ENCODE measurements around the gene PTPRD.

PTPRD gene

DNA sequence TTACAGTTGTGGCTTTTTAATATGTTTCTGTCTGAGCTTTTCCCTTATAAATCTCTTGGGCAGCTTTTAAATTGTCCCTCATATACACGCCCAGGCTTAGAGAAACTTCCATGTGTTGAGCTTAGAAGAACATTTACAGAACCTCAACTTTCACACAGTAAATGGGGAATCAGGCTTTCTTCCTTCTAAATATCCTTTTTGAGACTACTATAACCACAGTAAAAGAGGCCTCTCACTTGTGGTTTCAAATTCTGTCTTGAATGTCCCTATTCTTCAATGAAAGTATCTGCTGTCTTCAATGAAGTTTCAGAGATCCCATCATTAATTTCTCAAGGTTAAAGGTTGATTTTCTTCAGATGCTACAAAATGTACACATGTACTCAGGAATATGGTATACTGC is 2224.7 kb downstream of the PTPRD start:
- H3K4me3 ChIP-seq (ENCODE audit: low read depth, low read length), result no peak overlapping the region
- no peak for DNase-seq (ENCODE audit: low read depth)
- TF ChIP-seq, protein P1, sequence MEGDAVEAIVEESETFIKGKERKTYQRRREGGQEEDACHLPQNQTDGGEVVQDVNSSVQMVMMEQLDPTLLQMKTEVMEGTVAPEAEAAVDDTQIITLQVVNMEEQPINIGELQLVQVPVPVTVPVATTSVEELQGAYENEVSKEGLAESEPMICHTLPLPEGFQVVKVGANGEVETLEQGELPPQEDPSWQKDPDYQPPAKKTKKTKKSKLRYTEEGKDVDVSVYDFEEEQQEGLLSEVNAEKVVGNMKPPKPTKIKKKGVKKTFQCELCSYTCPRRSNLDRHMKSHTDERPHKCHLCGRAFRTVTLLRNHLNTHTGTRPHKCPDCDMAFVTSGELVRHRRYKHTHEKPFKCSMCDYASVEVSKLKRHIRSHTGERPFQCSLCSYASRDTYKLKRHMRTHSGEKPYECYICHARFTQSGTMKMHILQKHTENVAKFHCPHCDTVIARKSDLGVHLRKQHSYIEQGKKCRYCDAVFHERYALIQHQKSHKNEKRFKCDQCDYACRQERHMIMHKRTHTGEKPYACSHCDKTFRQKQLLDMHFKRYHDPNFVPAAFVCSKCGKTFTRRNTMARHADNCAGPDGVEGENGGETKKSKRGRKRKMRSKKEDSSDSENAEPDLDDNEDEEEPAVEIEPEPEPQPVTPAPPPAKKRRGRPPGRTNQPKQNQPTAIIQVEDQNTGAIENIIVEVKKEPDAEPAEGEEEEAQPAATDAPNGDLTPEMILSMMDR (IDR thresholded peaks at IDR 0.05; ENCODE audit: insufficient read depth, low read depth, low read length, missing control alignments), result no peak

DNA sequence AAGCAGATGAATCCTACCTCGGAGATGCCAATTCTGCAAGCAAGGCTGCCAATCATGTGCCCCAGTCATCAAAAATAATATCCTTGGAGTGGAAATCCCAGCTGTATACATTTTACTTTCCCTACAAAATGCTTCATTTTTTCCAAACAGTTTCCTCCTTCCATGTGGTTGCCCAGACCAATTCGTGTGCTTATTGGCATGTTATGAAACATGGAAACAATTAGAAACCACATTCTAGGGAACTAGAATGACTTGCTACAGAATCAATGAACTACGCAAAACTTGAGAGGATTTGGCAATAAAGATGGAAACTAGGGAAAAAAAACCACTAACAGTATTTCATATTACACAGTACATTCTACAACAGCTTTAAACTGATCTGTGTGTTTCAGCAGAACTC is 2228.7 kb downstream of the PTPRD start:
- TF ChIP-seq, protein P1 (IDR thresholded peaks at IDR 0.05; ENCODE audit: insufficient read depth, low read depth, low read length, missing control alignments), result no peak
- no peak for DNase-seq (ENCODE audit: low read depth)
- H3K4me3 ChIP-seq (ENCODE audit: low read depth, low read length), result no peak overlapping the region

DNA sequence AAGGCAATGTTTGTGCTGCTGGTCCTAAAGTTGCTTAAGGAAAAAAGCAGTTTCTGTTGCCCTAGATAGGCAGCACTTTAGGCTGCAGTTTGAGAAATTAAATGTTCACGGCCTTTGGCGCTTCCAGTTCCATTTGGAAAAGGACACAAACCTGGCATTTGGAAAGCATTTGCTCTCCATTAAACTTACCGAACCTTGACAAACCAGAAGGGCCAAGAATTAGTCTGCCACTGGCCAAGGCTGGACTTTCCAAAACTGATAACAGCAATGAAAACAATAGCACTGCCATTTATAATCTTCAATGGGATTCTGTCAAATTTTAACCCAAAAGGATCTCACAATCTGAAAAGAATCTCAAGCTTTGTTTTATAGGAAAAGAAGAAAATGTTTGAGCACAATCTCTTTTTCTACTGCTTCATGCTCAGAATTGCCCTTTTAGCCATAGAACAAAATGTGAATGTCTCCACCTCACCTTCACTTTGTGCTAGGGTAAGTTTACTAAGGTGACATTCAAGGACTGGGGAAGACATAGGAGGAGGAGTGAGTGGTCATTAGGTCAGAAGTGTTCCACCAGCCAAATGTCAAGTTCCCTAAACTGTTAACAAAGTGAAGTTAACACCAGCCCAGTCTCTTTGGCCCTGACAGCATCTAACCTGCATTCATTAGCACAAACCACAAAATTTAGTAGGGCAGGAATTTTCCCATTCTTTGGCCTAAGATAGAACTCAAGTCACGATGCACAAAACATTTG is 2229.8 kb downstream of the PTPRD start:
- TF ChIP-seq, protein P1 (IDR thresholded peaks at IDR 0.05; ENCODE audit: insufficient read depth, low read depth, low read length, missing control alignments), result no peak
- no peak for DNase-seq (ENCODE audit: low read depth)
- no peak overlapping the region for H3K4me3 ChIP-seq (ENCODE audit: low read depth, low read length)

DNA sequence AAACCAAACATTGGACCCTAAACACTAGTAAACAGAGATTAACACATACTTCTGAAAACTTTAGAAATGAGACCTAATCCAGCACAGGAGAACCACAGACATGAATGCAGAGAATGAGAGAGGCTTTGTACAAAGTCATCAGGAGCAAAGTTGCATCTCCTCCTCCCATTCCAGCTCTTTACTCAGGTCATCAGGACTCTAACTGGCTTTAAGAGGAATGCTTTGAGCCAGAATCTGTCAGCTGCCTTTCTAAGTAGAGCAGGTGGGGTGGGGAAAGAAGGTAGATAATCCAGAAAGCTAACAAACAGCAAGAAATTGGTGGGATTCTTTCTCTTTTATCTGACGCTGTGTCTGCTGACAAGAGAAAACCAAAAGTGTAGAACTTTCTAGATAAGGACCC is 2230.5 kb downstream of the PTPRD start:
- no peak for DNase-seq (ENCODE audit: low read depth)
- no peak overlapping the region for H3K4me3 ChIP-seq (ENCODE audit: low read depth, low read length)
- TF ChIP-seq, protein P1 (IDR thresholded peaks at IDR 0.05; ENCODE audit: insufficient read depth, low read depth, low read length, missing control alignments), result no peak

DNA sequence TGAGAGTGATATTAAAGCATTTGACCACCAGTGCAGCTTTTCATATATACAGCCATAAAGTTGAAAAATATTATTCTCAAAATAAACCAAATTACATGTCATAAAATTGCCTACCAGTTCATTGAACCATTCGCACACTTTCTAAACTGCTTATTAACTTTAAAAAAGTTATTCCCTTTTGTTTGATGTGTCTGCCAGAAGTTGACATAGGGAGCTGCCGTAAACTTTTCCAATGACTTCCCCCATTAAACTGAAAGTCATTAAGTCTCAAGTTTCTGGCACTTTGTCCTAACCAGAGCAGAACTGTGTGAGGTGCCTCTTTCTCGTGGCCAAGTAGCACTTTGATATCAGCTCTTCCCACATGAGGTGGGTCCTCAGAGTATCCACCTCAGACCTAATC is 2231.2 kb downstream of the PTPRD start:
- no peak overlapping the region for H3K4me3 ChIP-seq (ENCODE audit: low read depth, low read length)
- TF ChIP-seq, protein P1 (IDR thresholded peaks at IDR 0.05; ENCODE audit: insufficient read depth, low read depth, low read length, missing control alignments), result no peak
- DNase-seq (ENCODE audit: low read depth), result no peak

DNA sequence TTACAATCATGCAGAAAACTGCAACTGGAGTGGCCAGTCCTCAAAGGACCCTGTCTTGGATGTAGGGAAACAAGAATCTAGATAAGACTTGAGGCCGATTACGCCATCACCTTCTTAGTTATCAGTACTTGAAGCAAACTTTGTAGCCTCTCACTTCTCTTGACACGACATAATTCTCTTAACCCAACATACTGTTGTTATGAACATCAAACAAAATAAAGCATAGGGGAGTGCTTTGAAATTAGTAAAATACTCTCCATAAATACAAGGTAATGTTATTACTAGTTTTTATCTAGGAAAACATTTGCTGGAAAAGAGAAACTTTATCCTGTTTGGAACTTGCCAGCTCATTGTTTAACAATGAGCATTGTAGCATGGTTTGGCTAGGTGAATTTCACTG is 2238.3 kb downstream of the PTPRD start:
- DNase-seq (ENCODE audit: low read depth), result no peak
- no peak overlapping the region for H3K4me3 ChIP-seq (ENCODE audit: low read depth, low read length)
- TF ChIP-seq, protein P1 (IDR thresholded peaks at IDR 0.05; ENCODE audit: insufficient read depth, low read depth, low read length, missing control alignments), result no peak

DNA sequence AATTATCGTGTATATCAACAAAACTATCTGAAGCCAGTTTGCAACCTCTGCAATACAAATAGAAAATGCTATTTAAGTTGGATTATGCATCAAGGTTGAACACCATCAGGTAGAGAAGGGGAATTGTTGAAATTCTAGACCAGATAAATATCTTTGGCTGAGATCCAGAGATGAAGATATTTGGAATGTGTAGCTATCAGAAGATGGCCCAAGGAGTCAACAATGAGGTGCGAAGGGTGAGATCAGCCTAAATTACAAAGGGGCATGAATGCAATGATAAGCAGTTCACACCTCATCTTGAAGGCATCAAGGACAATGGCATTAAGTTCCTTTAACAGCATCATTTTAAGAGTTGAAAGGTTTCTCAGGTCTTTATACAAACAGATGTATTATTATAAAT is 2241.1 kb downstream of the PTPRD start:
- H3K4me3 ChIP-seq (ENCODE audit: low read depth, low read length), result no peak overlapping the region
- DNase-seq (ENCODE audit: low read depth), result no peak
- TF ChIP-seq, protein P1 (IDR thresholded peaks at IDR 0.05; ENCODE audit: insufficient read depth, low read depth, low read length, missing control alignments), result no peak
